Measurements from ENCODE around the gene PTPRJ.

Gene PTPRJ

GRCh38 chr11:47997063-47998053 lies 17.0 kb downstream of the PTPRJ start:
- DNase-seq = no peak

GRCh38 chr11:47998345-47998732 lies 18.0 kb downstream of the PTPRJ start:
- DNase-seq = no peak

DNA sequence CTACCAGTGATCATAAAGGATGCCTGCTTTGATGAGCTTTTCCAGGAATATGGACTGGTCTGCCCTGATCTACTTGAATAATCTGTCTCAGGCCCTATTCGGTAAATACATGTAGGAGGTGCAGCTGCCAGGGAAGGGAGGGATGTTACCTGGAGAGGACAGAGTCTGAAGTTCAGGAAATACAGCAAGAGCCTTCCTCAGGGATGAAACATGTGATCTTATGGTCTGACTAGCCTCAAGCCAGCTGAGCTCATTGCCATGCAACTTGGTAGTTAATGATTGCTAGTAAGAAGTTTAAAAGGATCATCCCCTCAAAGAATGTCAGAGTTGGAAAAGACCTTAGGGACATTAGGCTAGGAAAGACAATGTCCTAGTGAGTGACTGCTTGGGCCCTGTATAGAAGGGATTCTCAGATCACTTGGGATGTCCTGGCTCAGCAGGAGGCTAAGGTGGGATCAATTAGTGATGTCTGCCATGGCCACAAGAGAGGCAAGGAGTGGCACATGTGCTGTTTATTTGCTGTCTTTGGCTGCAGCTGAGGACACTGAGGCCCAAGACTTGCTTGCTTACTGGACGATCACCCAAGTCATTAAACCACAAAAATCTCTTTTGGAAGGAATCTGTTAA lies 18.5 kb downstream of the PTPRJ start:
- DNase-seq = no peak

DNA sequence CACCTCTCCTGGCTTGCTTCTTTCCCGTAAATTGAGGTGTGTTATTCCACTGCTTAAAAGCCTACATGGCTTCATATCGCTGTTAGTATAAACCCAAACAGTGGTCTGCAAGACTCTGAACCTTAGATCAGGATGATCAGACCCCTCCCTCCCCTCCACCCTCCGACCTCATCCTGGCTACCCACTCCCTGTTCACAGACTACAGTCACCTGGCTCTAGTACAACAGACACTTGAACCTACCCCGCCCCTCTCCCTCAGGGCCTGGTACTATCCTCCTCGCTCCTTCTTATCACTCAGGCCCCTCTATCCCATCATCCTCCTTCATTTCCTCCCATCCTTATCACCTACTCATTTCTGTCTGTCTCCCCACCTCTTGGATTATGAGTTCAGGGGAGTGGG lies 20.1 kb downstream of the PTPRJ start:
- DNase-seq = no peak

GRCh38 chr11:48001438-48002021 lies 21.2 kb downstream of the PTPRJ start:
- no peak for DNase-seq

DNA sequence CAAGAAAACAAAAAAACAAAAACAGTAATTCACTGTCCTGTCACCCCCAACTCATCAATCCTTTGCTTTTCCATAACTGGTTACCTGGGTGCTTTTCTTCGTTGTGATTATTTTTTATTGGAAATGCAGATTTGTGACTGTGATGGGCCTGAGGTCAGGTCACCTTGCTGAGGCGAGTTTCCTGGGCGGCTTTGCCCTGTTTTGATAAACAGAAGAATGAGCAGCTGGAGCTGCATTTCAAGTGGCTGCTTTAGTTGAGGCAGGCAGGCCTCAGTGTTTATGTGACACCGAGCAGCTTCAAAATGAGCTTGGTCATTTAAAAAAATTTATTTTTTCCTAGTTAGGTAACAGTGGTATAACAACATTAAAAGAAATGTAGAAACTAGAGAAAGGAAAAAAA lies 22.2 kb downstream of the PTPRJ start:
- no peak for DNase-seq

DNA sequence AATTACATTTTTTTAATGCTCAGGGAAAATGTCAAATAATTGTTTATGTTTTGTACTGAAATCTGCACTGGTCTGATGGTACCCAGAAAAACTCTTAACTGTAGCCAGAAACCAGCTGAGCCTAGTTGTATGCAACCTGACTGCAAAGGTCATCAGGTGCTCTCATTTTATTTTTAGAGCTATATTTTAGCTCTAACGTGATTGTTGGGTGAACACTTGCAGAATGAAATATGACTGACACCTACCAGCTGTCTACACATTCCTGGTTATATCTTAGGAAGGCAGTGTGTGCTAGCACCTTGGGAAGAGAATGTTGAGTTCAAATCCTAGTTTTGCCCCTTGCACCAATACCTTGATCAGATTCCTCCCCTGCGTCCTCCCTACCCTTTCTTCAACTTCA lies 23.6 kb downstream of the PTPRJ start:
- no peak for DNase-seq

- DNase-seq = no peak
Measured at GRCh38 chr11:48004456-48004855, 24.1 kb downstream of the PTPRJ start.

DNA sequence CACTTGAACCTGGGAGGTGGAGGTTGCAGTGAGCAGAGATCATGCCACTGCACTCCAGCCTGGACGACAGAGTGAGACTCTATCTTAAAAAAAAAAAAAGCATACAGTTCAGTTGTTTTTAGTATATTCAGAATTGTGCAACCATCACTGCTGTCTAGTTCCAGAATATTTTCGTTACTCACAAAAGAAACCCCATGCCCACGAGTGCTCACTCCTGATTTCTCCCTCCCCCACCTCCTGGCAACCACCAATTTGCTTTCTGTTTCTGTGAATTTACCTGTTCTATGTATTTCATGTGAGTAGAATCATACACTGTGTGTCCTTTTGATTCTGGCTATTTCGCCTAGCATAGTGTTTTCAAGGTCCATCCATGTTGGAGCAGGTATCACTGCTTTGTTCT lies 24.8 kb downstream of the PTPRJ start:
- DNase-seq = no peak

GRCh38 chr11:48005831-48006270 lies 25.5 kb downstream of the PTPRJ start:
- DNase-seq = no peak

- DNase-seq = no peak
Measured at GRCh38 chr11:48006301-48006992, 26.1 kb downstream of the PTPRJ start.

- DNase-seq = no peak
Measured at GRCh38 chr11:48007677-48008076, 27.3 kb downstream of the PTPRJ start.

DNA sequence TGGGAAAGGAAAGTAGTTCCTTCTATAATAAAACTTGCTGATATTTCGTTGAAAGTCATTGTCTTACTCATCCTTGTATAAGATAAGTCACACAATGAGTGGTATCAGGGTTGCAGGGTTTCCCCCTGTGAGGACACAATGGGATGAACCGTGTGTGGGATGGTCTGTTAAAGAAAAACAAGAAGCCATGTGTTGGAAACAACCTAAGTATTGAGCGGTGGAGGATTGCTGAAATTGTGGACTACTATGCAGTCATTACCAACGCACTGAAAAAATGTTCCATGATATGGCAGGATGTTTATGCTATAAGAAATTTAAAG lies 28.6 kb downstream of the PTPRJ start:
- DNase-seq = no peak

DNA sequence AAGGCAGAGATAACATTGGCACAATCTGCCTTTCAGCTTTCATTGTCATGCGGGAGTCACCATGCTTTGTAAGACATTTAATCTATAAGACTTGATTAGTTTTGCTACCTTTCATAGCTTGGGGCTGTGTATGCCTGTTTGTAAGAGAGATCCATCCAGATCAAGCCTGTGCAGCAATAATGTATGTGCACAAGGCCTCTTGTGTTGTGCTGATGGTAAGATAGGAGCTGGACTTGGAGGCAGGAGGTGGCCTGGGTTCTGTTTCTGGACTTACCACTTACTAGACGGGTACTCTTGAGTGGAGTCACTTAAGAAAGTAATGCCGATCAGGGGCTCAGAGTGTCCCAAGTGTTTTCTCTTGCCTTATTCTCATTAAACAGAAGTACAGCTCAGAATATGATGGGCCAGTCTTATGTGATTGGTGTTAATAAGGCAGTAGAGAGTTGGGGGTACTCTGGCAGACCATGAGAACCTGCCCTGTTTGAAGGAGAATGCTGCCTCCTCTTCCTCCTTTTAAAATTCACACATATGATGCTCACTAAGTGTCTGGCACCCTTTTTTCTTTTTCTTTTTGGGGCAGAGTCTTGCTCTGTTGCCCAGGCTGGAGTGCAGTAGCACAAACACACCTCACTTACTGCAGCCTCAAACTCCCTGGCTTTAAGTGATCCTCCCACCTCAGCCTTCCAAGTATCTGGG lies 30.9 kb downstream of the PTPRJ start:
- no peak for DNase-seq

- DNase-seq = no peak
Measured at GRCh38 chr11:48011798-48012391, 31.5 kb downstream of the PTPRJ start.

GRCh38 chr11:48013269-48013901 lies 33.0 kb downstream of the PTPRJ start:
- DNase-seq = no peak

DNA sequence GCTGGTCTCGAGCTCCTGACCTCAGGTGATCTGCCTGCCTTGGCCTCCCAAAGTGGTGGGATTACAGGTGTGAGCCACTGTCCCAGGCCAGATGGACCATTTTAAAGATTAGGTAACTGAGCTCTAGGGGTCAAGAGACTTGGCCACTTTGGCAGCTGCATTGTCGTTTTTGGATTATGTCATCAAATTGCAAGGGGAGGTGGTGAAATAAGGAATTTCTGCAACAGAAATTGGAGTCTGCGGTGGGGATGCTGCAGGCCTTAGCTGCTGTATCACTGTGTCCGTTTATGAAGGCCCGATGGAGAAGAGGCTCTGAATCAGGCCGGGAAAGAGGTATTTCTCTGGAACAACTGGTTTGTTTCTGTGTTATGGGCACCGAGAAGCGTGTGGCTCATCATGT lies 34.6 kb downstream of the PTPRJ start:
- no peak for DNase-seq

DNA sequence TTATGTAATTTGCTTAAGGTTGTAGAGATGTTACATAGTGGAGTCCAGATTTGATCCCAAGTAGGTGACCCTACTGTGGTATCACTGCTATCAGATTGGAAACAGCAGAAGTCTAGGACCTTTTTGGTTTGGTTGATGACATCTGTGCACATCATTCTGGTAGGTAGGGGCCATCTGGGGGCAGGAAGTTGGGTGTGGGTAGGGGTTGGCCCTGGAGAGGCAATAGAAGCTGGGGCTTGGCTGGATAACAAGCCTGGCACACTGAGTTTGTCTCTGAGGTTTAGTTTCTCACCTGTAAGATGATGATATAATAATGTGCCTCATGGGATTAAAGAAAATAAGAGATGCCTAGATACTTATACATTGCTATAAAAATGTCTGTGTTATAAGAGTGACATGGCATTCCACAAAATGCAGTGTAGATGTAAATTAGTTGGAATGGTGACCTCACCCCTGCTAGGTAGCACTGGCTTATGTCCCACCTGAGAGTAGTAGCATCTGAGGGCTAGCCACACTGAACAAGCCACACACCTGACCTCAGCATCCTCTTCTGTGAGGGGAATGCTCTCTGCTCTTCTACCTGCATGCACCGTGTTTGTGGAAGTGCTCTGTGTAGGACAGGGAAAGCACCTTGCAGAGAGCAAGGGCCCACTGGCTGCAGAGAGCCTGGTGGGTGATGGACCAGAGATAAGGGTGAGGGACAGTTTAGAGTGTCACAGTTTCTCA lies 36.9 kb downstream of the PTPRJ start:
- DNase-seq = no peak

GRCh38 chr11:48017831-48018527 lies 37.6 kb downstream of the PTPRJ start:
- no peak for DNase-seq

Data from C1 segment of cervical spinal cord (tissue), 14 donors.